Keratinocyte (primary cell): Measurements from ENCODE around the gene GPC5. TPM values are rescaled to one million over a fixed set of nuclear protein-coding genes. Genes with fewer than 3 reads are reported as not detected.

Source experiments
- DNase-seq: peaks from one replicate; pipeline ENCODE4 v3.0.0-alpha.2; 2011; ENCODE audit warnings: low read depth, missing footprints, low spot score
- FAIRE-seq: peaks from 2 replicates; lab custom pipeline; 2011; peaks lifted over from hg19 to GRCh38; lab: Jason Lieb, UNC
- H2AFZ ChIP-seq: 2 replicates; pipeline ENCODE4 v1.6.0; 2012; ENCODE audit warnings: low read length, control low read depth, inconsistent platforms; ENCODE audit not compliant: control insufficient read depth
- H3K27ac ChIP-seq: 2 replicates; pipeline ENCODE4 v1.5.1; 2011; ENCODE audit warnings: low read length; ENCODE audit not compliant: control insufficient read depth, insufficient read depth
- H3K27me3 ChIP-seq: 3 replicates; pipeline ENCODE4 v1.6.0; 2011; ENCODE audit warnings: low read length; ENCODE audit not compliant: control insufficient read depth, insufficient read depth; ENCODE audit errors: extremely low read depth
- H3K36me3 ChIP-seq, 2 experiments: 2 replicates in 1 of 2; 3 replicates in 1 of 2; pipeline ENCODE4 v1.5.1; 2011; ENCODE audit warnings: low read length in 2 of 2, mild to moderate bottlenecking in 1 of 2; ENCODE audit not compliant: control insufficient read depth in 2 of 2, insufficient read depth in 2 of 2; ENCODE audit errors: extremely low read depth in 1 of 2
- H3K4me1 ChIP-seq: 3 replicates; pipeline ENCODE4 v1.5.1; 2011; ENCODE audit warnings: low read length; ENCODE audit not compliant: control insufficient read depth, insufficient read depth; ENCODE audit errors: extremely low read depth
- H3K4me2 ChIP-seq: 3 replicates; pipeline ENCODE4 v1.6.0; 2011; ENCODE audit warnings: low read depth, low read length; ENCODE audit not compliant: control insufficient read depth, insufficient read depth; ENCODE audit errors: extremely low read depth
- H3K4me3 ChIP-seq, 3 experiments: fragments of 200-600 bp in 1 of 3; sonication (generic) in 1 of 3; 2 replicates in 2 of 3; 3 replicates in 1 of 3; pipeline ENCODE4 v1.5.1; 2011 to 2016; ENCODE audit warnings: low read length in 3 of 3, mild to moderate bottlenecking in 3 of 3, control low read depth in 2 of 3, inconsistent platforms in 1 of 3, low read depth in 1 of 3, mixed read lengths in 1 of 3, mixed run types in 1 of 3, moderate library complexity in 1 of 3; ENCODE audit not compliant: control insufficient read depth in 2 of 3, insufficient read depth in 2 of 3; ENCODE audit errors: extremely low read depth in 1 of 3
- H3K79me2 ChIP-seq: 2 replicates; pipeline ENCODE4 v1.6.0; 2012; ENCODE audit warnings: low read length; ENCODE audit not compliant: control insufficient read depth, insufficient read depth
- H3K9ac ChIP-seq: 3 replicates; pipeline ENCODE4 v1.6.0; 2011; ENCODE audit warnings: low read length; ENCODE audit not compliant: control insufficient read depth, insufficient read depth; ENCODE audit errors: extremely low read depth
- H3K9me1 ChIP-seq: 3 replicates; pipeline ENCODE4 v1.6.0; 2011; ENCODE audit warnings: low read length; ENCODE audit not compliant: control insufficient read depth, insufficient read depth; ENCODE audit errors: extremely low read depth
- H3K9me3 ChIP-seq: 2 replicates; pipeline ENCODE4 v1.5.1; 2012; ENCODE audit warnings: low read depth, low read length; ENCODE audit not compliant: control insufficient read depth
- H4K20me1 ChIP-seq: 3 replicates; pipeline ENCODE4 v1.6.0; 2011; ENCODE audit warnings: low read length; ENCODE audit not compliant: control insufficient read depth, insufficient read depth; ENCODE audit errors: extremely low read depth
- CTCF ChIP-seq, 3 experiments: IDR thresholded peaks in 1 of 3; conservative IDR thresholded peaks in 1 of 3; optimal IDR thresholded peaks in 1 of 3; 2 replicates in 2 of 3; 3 replicates in 1 of 3; pipeline versions ENCODE3 to v1.5.1; 2011; ENCODE audit warnings: low read length in 3 of 3, mild to moderate bottlenecking in 3 of 3, moderate library complexity in 2 of 3, control low read depth in 1 of 3, inconsistent platforms in 1 of 3; ENCODE audit not compliant: insufficient read depth in 2 of 3; ENCODE audit errors: extremely low read depth in 1 of 3
- EZH2 ChIP-seq: IDR thresholded peaks from one replicate; pipeline ENCODE4 v1.6.1; 2012; ENCODE audit warnings: inconsistent platforms, mild to moderate bottlenecking, low read length, moderate library complexity
- dilution Hi-C: fragments of 300-500 bp; cut with MboI; formaldehyde crosslinking; loops from one replicate; pipeline ENCODE4 v1.7.0; 2020; ENCODE audit warnings: low sequenced_read_pairs; ENCODE audit not compliant: extremely low pct_ligation_motif_present
- polyA plus RNA-seq, 5 experiments: library from polyadenylated mRNA; depleted of rRNA in 3 of 5; stranded (reverse) in 3 of 5; stranded (forward) in 1 of 5; unstranded in 1 of 5; fragments of >200 nt; gene quantifications; 1 replicate in 1 of 5; 2 replicates in 3 of 5; 3 replicates in 1 of 5; pipeline versions ENCODE4 v1.2.1 to v1.2.3, GENCODE V29; 2011 to 2012; ENCODE audit warnings: missing spikeins in 2 of 5, low read depth in 1 of 5, low replicate concordance in 1 of 5

GPC5 gene
- polyA plus RNA-seq, 1 donor (not counting 4 experiments of a cell fraction or from before 2014, with no cell fraction given): 0.10 TPM

- Histone ChIP-seq H3K79me2 (no peaks in the 10 kb centered on the region), H4K20me1 (no peaks in the 10 kb centered on the region), H2AFZ (no peak overlapping the region), H3K4me3 (no peak overlapping the region), H3K4me1 (no peaks in the 10 kb centered on the region), H3K27me3 (no peaks in the 10 kb centered on the region), H3K9me3 (no peaks in the 10 kb centered on the region), H3K9me1 (no peaks in the 10 kb centered on the region), H3K36me3 (no peaks in the 10 kb centered on the region), H3K27ac (no peak overlapping the region), H3K4me2 (no peak overlapping the region), H3K9ac (no peak overlapping the region)
- DNase-seq (no peak), FAIRE-seq (no peak)
- dilution Hi-C loops: no loop called here
- TF ChIP-seq CTCF (optimal IDR thresholded peaks at IDR 0.05 in 1 of 3, IDR thresholded peaks at IDR 0.05 in 1 of 3, conservative IDR thresholded peaks at IDR 0.05 in 1 of 3; ENCODE audit: extremely low read depth in 1 of 3, insufficient read depth in 2 of 3, low read length in 3 of 3) (no peak), EZH2 (no peak)
Measured at GRCh38 chr13:92135509-92135908, 737.1 kb downstream of the GPC5 start.

- TF ChIP-seq CTCF (optimal IDR thresholded peaks at IDR 0.05 in 1 of 3, IDR thresholded peaks at IDR 0.05 in 1 of 3, conservative IDR thresholded peaks at IDR 0.05 in 1 of 3; ENCODE audit: extremely low read depth in 1 of 3, insufficient read depth in 2 of 3, low read length in 3 of 3) (no peak), EZH2 (no peak)
Measured at GRCh38 chr13:92136449-92137155, 738.2 kb downstream of the GPC5 start.

More at GRCh38 chr13:92136449-92137155, 738.2 kb downstream of the GPC5 start:
- Histone ChIP-seq H3K4me2 (no peak overlapping the region), H3K9me1 (no peaks in the 10 kb centered on the region), H2AFZ (no peak overlapping the region), H4K20me1 (no peaks in the 10 kb centered on the region), H3K4me3 (no peak overlapping the region), H3K9me3 (no peaks in the 10 kb centered on the region), H3K9ac (no peak overlapping the region), H3K4me1 (no peaks in the 10 kb centered on the region), H3K27me3 (no peaks in the 10 kb centered on the region), H3K79me2 (no peaks in the 10 kb centered on the region), H3K36me3 (no peaks in the 10 kb centered on the region), H3K27ac (no peak overlapping the region)
- no peak for DNase-seq
- FAIRE-seq: no peak
- dilution Hi-C loops: no loop called here
